ENCODE data around the gene KCTD16. TPM values are rescaled to one million over a fixed set of nuclear protein-coding genes. Genes with fewer than 3 reads are reported as not detected.
A peak's percentile ranks its signal among the peaks of the same experiment; 100 is the strongest.

Gene KCTD16
- polyA plus RNA-seq, 3 donors: 2.1 to 2.9 (median 2.5) TPM

DNA sequence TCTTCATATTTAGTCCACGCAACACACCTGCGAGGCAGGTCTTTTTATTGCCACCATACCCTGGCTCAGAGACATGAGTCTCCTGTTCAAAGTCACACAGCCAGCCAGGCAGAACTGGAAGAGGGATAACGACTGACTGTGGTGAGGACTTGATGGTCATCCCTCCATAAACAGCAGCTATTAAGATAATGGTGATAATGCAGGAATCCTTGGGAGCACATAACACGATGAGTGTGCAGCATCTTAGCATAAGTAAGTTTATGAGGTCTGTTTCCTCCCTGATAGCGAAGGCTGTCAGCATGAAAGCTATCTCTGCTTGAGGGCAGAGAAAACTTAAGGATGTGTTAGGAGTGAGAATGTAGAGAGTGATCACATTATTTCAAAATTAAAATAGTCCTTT is 30.9 kb downstream of the KCTD16 start:
- DNase-seq (ENCODE audit: extremely low read depth in 1 of 11, low read depth in 9 of 11, low spot score in 4 of 11): no peak

DNA sequence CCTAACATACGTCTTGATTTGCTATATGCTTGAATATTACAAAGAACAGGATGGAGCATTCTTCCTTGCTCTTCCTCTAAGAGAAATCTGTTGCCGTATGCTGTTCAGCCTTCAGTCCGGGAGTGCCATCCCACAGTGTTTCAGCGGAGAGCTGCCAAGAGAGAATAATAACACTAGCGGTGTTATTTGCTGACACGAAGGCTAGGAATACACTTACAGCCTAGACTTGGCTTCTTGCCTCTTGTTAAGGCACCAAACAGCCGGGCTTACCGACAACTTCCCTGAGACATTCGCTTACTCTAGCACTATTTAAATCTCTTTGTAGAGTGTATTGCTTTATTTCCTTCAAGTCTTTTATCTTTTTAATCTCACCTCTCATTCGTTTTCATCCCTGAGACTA is 31.4 kb downstream of the KCTD16 start:
- DNase-seq (ENCODE audit: extremely low read depth in 1 of 11, low read depth in 9 of 11, low spot score in 4 of 11): no peak

- DNase-seq (ENCODE audit: extremely low read depth in 1 of 11, low read depth in 9 of 11, low spot score in 4 of 11): no peak
Measured at GRCh38 chr5:144202726-144203125, 32.1 kb downstream of the KCTD16 start.

DNA sequence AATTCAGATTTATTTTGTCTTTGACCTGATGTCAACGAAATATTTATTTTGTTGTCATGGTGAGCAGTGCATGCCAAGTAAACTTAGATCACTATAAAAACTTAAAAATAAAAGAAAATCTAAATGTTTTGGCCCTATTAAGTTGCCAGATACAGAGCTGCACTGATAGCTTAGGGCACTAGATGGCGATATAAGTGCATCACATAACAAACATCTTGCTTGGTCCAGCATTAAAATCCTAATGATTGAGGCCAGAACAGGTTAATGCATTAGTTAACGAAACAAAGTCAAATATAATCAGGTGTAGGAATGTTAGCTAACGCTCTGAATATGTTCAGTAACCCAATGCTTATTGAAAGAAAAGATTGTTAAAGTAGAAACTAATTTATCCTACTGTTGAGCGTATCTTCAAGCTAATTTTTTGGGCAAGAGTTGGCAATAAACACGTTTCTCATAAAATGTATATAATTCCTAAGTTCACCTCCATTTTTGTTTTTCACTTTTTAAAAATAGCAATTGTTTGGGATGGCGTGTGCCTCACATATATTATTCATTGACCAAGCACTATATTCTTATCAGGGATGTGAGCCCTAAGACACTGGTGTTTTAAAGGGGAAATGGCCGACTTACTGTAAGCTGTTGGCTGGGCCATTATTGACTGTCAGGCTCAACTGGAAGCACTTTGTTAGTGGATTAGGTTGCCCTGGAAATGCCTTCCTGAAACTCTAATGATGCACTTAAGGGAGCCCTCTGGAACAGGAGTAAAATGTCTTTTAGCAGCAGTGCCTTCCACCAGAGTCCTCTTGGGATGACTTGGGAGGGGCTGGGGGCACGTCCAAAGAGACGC is 33.3 kb downstream of the KCTD16 start:
- peak in 8 of 11 donors; percentile 44 to 76 (median 66) for DNase-seq (ENCODE audit: extremely low read depth in 1 of 11, low read depth in 9 of 11, low spot score in 4 of 11)

GRCh38 chr5:144205141-144205551 is 34.5 kb downstream of the KCTD16 start:
- DNase-seq (ENCODE audit: extremely low read depth in 1 of 11, low read depth in 9 of 11, low spot score in 4 of 11): no peak

DNA sequence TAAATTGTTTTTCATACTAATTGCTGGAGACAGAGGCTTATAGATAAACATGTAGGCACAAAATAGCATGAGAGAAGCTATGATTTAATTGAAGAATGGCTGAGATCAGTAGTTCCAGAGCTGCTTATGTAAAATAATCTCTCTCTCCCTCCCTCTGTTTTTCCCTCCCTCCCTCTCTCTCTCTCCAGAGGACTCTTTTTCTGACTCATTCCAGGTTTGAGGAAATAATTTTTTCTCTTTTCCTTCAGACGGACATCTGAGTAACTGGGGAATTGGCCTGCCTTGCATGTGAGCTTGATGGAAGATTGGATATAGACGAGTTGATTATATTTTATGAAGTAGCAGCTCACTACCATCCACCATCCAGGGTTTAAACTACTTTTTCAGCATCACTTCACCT is 35.5 kb downstream of the KCTD16 start:
- DNase-seq (ENCODE audit: extremely low read depth in 1 of 11, low read depth in 9 of 11, low spot score in 4 of 11): no peak

DNA sequence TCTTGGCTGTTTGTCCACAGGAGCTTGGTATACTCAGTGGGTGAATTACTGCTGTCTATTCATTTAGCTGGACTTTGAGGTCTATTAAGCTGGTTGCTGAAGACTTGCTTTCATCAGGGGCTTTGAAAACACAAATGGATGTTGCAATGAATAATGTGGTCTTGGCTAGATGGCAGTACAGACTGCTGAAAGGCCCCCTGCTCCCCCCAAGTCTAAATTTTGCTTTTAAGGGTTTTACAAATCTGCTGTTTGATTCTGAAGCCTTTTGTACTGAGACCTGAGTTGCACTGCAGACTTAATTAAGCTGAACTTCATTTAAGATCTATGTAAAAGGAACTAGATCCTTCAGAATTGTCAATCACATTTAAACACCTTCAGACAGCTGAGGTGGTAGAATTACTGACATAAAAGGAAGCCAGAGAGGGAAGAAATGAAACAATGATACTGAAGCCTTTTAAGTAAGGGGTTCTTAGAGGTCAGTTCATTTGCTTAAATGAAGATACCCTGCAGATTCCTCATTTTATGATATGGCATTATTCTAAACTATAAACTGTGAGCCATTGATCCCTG is 37.3 kb downstream of the KCTD16 start:
- DNase-seq (ENCODE audit: extremely low read depth in 1 of 11, low read depth in 9 of 11, low spot score in 4 of 11): no peak

DNA sequence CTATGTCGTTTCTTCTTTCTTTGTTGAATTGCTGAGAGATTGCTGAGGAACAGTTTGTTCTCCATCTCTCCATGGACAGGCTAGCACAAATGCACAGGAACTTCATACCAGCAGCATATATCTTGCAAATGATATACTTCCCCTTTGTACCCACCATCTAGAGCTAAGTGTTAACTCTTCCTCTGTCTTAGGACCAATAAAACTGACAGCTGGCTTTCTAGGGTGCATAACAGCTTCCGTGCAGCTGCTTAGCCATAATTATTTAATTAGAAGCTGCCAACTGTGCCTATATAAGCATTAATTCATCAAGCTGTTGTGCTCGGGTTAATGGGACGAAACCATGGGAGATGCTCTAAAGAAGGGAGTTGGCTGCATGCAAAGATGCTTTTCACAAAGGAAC is 38.7 kb downstream of the KCTD16 start:
- DNase-seq (ENCODE audit: extremely low read depth in 1 of 11, low read depth in 9 of 11, low spot score in 4 of 11): no peak

DNA sequence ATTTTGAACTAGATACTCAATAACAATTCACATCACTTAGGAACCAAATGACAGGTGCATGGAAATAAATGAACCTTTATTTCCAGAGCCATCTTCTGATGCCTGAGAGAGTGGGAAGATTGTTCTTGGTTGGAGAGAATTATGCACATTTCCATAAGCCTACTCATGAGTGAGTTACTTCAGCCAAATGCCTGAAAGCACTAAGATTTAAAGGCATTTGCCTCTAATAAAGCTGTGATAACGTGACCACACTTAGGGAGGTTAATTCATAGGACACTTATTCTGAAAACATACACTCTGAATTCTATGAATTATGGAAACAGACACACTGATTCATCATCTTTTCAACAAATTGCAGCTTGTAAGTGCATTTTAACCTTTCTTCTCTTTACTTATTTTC is 40.0 kb downstream of the KCTD16 start:
- no peak for DNase-seq (ENCODE audit: extremely low read depth in 1 of 11, low read depth in 9 of 11, low spot score in 4 of 11)

DNA sequence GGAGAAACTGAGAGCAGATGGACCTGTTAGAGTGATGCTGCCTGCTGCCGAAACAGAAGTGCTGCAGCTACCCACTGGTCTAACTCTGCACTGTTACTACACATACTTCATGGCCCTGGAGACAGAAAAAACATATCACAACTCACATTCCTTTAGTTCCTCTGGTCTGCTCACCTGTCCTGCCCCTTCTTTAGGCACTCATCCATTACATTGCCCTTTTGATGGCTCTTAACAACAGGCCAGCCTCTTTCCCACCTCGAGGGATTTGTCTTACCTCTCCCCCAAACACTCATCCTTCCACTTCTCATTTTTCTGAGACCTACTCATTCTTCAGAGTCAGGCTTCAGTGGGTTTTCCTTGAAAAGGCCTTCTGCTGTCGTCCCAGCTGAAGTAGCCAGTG is 49.2 kb downstream of the KCTD16 start:
- DNase-seq (ENCODE audit: extremely low read depth in 1 of 11, low read depth in 9 of 11, low spot score in 4 of 11): no peak

GRCh38 chr5:144227363-144227999 is 56.8 kb downstream of the KCTD16 start:
- no peak for DNase-seq (ENCODE audit: extremely low read depth in 1 of 11, low read depth in 9 of 11, low spot score in 4 of 11)

DNA sequence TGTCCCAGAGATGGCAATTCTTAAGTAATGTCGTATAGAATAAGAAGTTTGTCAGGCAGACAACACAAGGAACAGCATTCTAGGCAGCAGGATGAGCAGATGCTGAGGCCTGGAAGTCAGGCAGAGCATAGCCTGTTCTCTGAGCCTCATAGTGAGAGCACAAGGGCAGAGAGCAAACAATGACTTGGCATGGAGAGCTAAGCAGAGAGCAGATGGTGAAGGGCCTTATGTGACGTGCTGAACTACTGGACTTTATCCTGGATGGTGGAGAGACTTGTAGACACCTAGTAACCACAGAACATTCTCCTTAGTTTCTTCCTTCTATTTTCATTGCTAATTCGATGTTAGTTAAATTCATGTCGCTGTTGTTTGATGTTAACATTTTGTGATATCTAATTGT is 60.1 kb downstream of the KCTD16 start:
- no peak for DNase-seq (ENCODE audit: extremely low read depth in 1 of 11, low read depth in 9 of 11, low spot score in 4 of 11)

DNA sequence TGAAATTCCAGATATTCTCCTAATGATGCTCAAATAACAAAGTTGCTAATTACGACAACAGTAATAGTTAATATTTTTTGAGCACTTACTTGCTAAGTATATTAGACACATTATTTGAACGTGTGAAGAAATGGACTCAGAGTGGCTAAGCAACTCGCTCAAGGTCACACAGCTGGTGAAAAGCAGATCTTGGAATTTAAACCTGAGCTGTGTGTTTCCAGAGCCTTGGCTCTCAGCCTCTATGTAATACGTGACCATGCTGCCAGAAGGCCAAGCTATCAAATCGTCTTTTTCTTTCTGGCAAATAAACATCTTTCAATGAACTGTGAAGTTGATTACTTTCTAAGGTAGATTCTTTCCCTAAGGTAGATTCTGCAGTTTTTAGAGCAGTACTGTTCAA is 61.6 kb downstream of the KCTD16 start:
- no peak for DNase-seq (ENCODE audit: extremely low read depth in 1 of 11, low read depth in 9 of 11, low spot score in 4 of 11)

DNA sequence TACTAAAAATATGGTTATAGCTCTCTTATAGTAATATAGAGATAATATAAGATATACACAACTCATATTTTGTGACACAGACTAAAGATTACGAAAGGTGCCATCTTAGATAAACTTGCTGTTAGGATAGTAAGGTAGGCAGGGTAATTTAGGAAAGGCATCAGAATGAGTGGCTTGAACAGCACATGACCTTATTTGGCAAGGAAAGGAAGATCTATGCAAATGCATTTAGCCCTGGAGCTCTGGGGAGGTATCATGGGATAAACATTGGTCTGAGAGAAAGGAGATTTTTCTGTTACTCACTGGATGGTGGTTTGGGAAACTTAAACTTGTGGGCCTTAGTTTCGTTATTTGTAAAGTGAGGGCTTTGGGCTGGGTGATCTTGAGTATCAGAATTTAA is 65.8 kb downstream of the KCTD16 start:
- DNase-seq (ENCODE audit: extremely low read depth in 1 of 11, low read depth in 9 of 11, low spot score in 4 of 11): no peak

DNA sequence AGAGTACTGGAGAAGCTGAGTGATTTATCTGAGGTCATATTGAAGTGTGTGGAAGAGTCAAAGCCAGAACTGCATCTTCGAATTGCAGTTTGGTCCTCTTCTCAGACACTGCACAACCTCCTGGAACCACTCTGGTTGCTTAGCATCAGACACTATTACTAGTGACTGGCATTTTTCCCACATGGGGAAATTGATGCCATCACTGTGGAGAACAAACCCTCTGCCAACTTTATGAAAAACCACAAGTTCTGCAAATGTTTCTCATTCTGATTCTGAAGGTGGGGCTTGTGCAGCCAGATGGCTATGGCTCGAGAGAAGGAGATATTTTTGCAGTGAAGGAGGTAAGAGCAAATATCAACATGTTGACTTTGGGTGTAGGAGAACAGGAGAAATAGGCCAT is 67.2 kb downstream of the KCTD16 start:
- DNase-seq (ENCODE audit: extremely low read depth in 1 of 11, low read depth in 9 of 11, low spot score in 4 of 11): no peak

DNA sequence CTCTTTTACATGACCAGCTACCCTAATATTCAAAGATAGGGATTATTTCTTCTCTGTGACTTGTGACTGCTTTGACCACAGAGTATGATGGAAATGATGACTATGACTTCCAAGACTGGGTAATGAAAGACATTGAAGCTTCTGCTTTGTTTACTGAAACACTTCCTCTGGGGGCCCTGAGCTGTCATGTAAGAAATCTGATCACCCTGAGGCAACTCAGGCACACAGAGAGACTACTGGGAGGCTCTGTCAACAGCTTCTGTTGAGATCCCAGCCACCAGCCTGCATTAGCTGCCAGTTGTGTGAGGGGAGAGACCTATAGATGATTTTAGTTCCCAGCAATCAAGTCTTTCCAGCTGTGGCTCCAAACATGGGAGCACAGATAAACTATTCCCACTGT is 76.5 kb downstream of the KCTD16 start:
- DNase-seq (ENCODE audit: extremely low read depth in 1 of 11, low read depth in 9 of 11, low spot score in 4 of 11): peak in 1 of 11 donors; percentile 7

GRCh38 chr5:144248015-144248414 is 77.3 kb downstream of the KCTD16 start:
- no peak for DNase-seq (ENCODE audit: extremely low read depth in 1 of 11, low read depth in 9 of 11, low spot score in 4 of 11)

GRCh38 chr5:144249755-144250464 is 79.2 kb downstream of the KCTD16 start:
- DNase-seq (ENCODE audit: extremely low read depth in 1 of 11, low read depth in 9 of 11, low spot score in 4 of 11): no peak

DNA sequence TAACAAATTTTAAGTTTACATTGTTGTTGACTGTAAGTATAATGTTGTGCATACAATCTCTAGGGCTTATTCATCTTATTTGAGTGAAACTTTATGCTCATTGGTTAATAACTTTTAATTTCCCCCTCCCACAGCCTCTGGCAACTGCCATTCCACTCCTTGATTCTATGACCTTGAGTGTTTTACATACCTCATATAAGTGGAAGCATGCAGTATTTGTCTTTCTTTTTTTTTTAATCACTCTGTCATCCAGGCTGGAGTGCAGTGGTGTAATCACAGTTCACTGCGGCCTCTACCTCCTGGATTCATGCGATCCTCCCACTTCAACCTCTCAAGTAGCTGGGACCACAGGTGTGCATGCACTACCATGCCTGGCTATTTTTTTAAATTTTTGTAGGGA is 83.9 kb downstream of the KCTD16 start:
- DNase-seq (ENCODE audit: extremely low read depth in 1 of 11, low read depth in 9 of 11, low spot score in 4 of 11): no peak

DNA sequence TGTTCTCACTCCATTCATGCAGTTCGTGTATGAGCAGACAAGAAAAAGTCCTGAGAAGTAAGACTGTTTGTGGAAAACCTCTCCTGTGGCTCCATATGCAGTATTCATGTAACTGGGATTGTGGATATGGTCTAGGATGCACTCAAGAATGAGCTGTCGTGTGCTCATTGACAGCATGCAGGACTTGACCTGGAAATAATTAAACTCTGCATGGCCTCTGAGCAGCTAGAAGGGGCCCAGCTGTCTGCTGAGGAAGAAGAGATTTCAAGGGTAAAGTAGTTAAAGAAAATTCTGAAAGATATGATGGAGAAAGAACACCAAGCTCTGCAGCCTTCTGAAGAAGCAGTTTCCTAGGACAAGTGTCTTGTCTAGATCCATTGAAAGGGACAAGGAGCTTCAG is 89.4 kb downstream of the KCTD16 start:
- peak in 1 of 11 donors; percentile 2 for DNase-seq (ENCODE audit: extremely low read depth in 1 of 11, low read depth in 9 of 11, low spot score in 4 of 11)
